Astrocyte (in vitro differentiated cells and primary cell): ENCODE data around the gene EPS8.

Experiments used
- CTCF ChIP-seq: IDR thresholded peaks from 2 replicates; pipeline ENCODE4 v1.5.1; 2011; ENCODE audit warnings: low read depth, mild to moderate bottlenecking, inconsistent platforms, low read length, moderate library complexity; ENCODE audit not compliant: insufficient read depth
- EZH2 ChIP-seq: IDR thresholded peaks from 2 replicates; pipeline ENCODE4 v1.6.1; 2012; ENCODE audit warnings: mild to moderate bottlenecking, low read length, inconsistent platforms; ENCODE audit not compliant: insufficient read depth

GRCh38 chr12:15583804-15584203, 205.4 kb downstream of the EPS8 start:
- TF ChIP-seq CTCF (no peak), EZH2 (no peak)
